GM12878 (cell line): ENCODE data around the gene REV3L. TPM values are rescaled to one million over a fixed set of nuclear protein-coding genes. Genes with fewer than 3 reads are reported as not detected.
"Not testable (repeated sequence)": the region's sequence is repeated elsewhere in the genome, so short reads cannot be mapped to it uniquely, and the experiment has no call there.

Source experiments
- ATAC-seq: fragments of 200-7000 bp; cut with Tn5 transposase; 3 replicates; pipeline ENCODE4 v1.9.1; 2020; ENCODE audit warnings: mild to moderate bottlenecking, moderate library complexity
- BruUV-seq: library from RNA; stranded (reverse); fragments of 400-500 nt; replicated peaks from 2 replicates; lab custom pipeline; 2021; lab: Mats Ljungman, UMichigan
- CTCF ChIA-PET: fragments of 300-600 bp; sonication (Branson Sonifier 250); formaldehyde crosslinking; extraction: SDS; loops from one replicate; lab custom pipeline; 2021; ENCODE audit warnings: inconsistent platforms; lab: Yijun Ruan, JAX
- POLR2A ChIA-PET: fragments of 350-600 bp; formaldehyde crosslinking; extraction: SDS; loops from one replicate; lab custom pipeline; 2021; ENCODE audit warnings: inconsistent platforms; lab: Charles Lee
- RAD21 ChIA-PET: fragments of 300-600 bp; sonication (Branson Sonifier 250); formaldehyde crosslinking; loops from one replicate; lab custom pipeline; 2023; ENCODE audit warnings: antibody characterized with exemption; ENCODE audit not compliant: unreplicated experiment; lab: Charles Lee
- SMC1A ChIA-PET: fragments of 300-600 bp; sonication (Branson Sonifier 250); formaldehyde crosslinking; loops from one replicate; lab custom pipeline; 2023; ENCODE audit not compliant: unreplicated experiment, uncharacterized antibody; lab: Charles Lee
- DNase-seq: peaks from one replicate; pipeline ENCODE4 v3.0.0-alpha.2; 2011; ENCODE audit warnings: low read depth, low spot score
- FAIRE-seq: peaks from 3 replicates; lab custom pipeline; 2011; peaks lifted over from hg19 to GRCh38; lab: Jason Lieb, UNC
- H2AFZ ChIP-seq: 2 replicates; pipeline ENCODE4 v1.6.0; 2011; ENCODE audit warnings: low read depth, low read length, control low read depth; ENCODE audit not compliant: control insufficient read depth
- H3K27ac ChIP-seq: 2 replicates; pipeline ENCODE4 v1.5.1; 2011; ENCODE audit warnings: control low read depth; ENCODE audit not compliant: control insufficient read depth, insufficient read depth
- H3K27me3 ChIP-seq, 2 experiments: replicated peaks in 1 of 2; 2 replicates each; pipeline versions ENCODE4 v1.6.0 to v1.6.1; 2011; ENCODE audit warnings: low read length in 1 of 2; ENCODE audit not compliant: control insufficient read depth in 2 of 2, insufficient read depth in 2 of 2
- H3K36me3 ChIP-seq, 2 experiments: 2 replicates each; pipeline ENCODE4 v1.5.1; 2011; ENCODE audit warnings: low read length in 1 of 2; ENCODE audit not compliant: control insufficient read depth in 2 of 2, insufficient read depth in 2 of 2
- H3K4me1 ChIP-seq: 2 replicates; pipeline ENCODE4 v1.6.1; 2011; ENCODE audit warnings: mild to moderate bottlenecking, low read length, moderate library complexity, mixed read lengths; ENCODE audit not compliant: control insufficient read depth, insufficient read depth
- H3K4me2 ChIP-seq: 2 replicates; pipeline ENCODE4 v1.6.0; 2011; ENCODE audit warnings: control low read depth; ENCODE audit not compliant: control insufficient read depth, insufficient read depth
- H3K4me3 ChIP-seq: fragments of 200-600 bp; sonication (generic); 2 replicates; pipeline ENCODE4 v1.5.1; 2016
- H3K79me2 ChIP-seq: 2 replicates; pipeline ENCODE4 v1.6.0; 2011; ENCODE audit warnings: low read length; ENCODE audit not compliant: control insufficient read depth, insufficient read depth
- H3K9ac ChIP-seq: 2 replicates; pipeline ENCODE4 v1.8.0; 2011; ENCODE audit warnings: low read length, control low read depth, mixed read lengths; ENCODE audit not compliant: control insufficient read depth, insufficient read depth
- H3K9me3 ChIP-seq: replicated peaks from 3 replicates; pipeline ENCODE4 v1.5.1; 2011; ENCODE audit warnings: mild to moderate bottlenecking, low read length; ENCODE audit not compliant: control insufficient read depth, insufficient read depth
- H4K20me1 ChIP-seq: 2 replicates; pipeline ENCODE4 v1.6.0; 2011; ENCODE audit not compliant: control insufficient read depth, insufficient read depth
- BHLHE40 ChIP-seq, 2 experiments: fragments of 450-650 bp in 1 of 2; IDR thresholded peaks; 2 replicates each; pipeline ENCODE4 v1.6.1; 2011 to 2017; ENCODE audit warnings: low read depth in 2 of 2, borderline replicate concordance in 1 of 2, improper control_type of control experiment in 1 of 2, low read length in 1 of 2, mild to moderate bottlenecking in 1 of 2
- IKZF2 ChIP-seq, 2 experiments: fragments of 450-650 bp; IDR thresholded peaks; 2 replicates each; pipeline ENCODE4 v1.6.1; 2017; ENCODE audit warnings: mild to moderate bottlenecking in 2 of 2, moderate library complexity in 2 of 2
- NBN ChIP-seq: fragments of 450-650 bp; IDR thresholded peaks from 2 replicates; pipeline ENCODE4 v1.6.1; 2016
- RAD51 ChIP-seq: fragments of 450-650 bp; IDR thresholded peaks from 2 replicates; pipeline ENCODE4 v1.6.1; 2016; ENCODE audit warnings: moderate library complexity, mild to moderate bottlenecking, inconsistent platforms
- SKIL ChIP-seq: fragments of 450-650 bp; IDR thresholded peaks from 2 replicates; pipeline ENCODE4 v1.6.1; 2017; ENCODE audit warnings: mild to moderate bottlenecking, low read depth, inconsistent platforms; ENCODE audit not compliant: poor library complexity, severe bottlenecking
- SRF ChIP-seq, 2 experiments: IDR thresholded peaks; 2 replicates each; pipeline ENCODE4 v1.6.1; 2011; ENCODE audit warnings: low read depth in 2 of 2, low read length in 2 of 2, mild to moderate bottlenecking in 1 of 2, moderate library complexity in 1 of 2
- ZNF687 ChIP-seq: fragments of 450-650 bp; IDR thresholded peaks from 2 replicates; pipeline ENCODE4 v1.6.1; 2017; ENCODE audit warnings: mild to moderate bottlenecking, moderate library complexity
- WGBS: methylation state at CpG from one replicate; pipeline ENCODE4 v1.1.6; 2016; ENCODE audit warnings: low lambda C conversion rate; ENCODE audit not compliant: insufficient replicate concordance, insufficient coverage; ENCODE audit errors: missing lambda C conversion rate; 5-methylcytosine and 5-hydroxymethylcytosine counted together
- in situ Hi-C: fragments of 300-500 bp; cut with MboI; formaldehyde crosslinking; loops from 9 replicates; pipeline ENCODE4 v1.14.3; 2018; ENCODE audit warnings: mixed read lengths
- intact Hi-C: fragments of 100-400 bp; cut with micrococcal nuclease; formaldehyde crosslinking; loops from one replicate; pipeline ENCODE4 v1.14.2; 2022; ENCODE audit not compliant: unreplicated experiment
- polyA plus RNA-seq, 11 experiments: library from polyadenylated mRNA; depleted of rRNA in 4 of 11; unstranded in 6 of 11; stranded (reverse) in 5 of 11; fragments of >200 nt; fragmentation: Nextera tagmentation in 4 of 11; fragmentation: Illumina TruSeq in 1 of 11; extraction: Ambion mirVana in 4 of 11; extraction: Trizol in 1 of 11; gene quantifications; 1 replicate in 1 of 11; 2 replicates in 10 of 11; pipeline versions ENCODE4 v1.2.1 to v1.2.3, GENCODE V29; 2011 to 2016; ENCODE audit warnings: inconsistent platforms in 2 of 11, missing spikeins in 2 of 11, low read depth in 1 of 11
- total RNA-seq, 4 experiments: library from RNA; depleted of rRNA in 3 of 4; stranded (reverse); fragments of >200 nt in 3 of 4; fragmentation: Illumina TruSeq in 1 of 4; extraction: Trizol in 1 of 4; gene quantifications; 2 replicates each; pipeline versions ENCODE4 v1.2.1 to v1.2.3, GENCODE V29; 2013 to 2021
- TF ChIP-seq, protein P1 (sequence below): fragments of 450-650 bp; IDR thresholded peaks from 2 replicates; pipeline ENCODE4 v1.6.1; 2017; ENCODE audit warnings: low read depth, mild to moderate bottlenecking, moderate library complexity
- TF ChIP-seq, protein P2 (sequence below): fragments of 450-650 bp; IDR thresholded peaks from 2 replicates; pipeline ENCODE4 v1.6.1; 2016; ENCODE audit warnings: mild to moderate bottlenecking

The REV3L gene
- total and polyA plus RNA-seq, 10 of the 15 experiments (the other 5 are each of a cell fraction or from before 2014, with no cell fraction given) = 7.6 to 33.6 (median 21.5) TPM

GRCh38 chr6:111290689-111291335 is 192.2 kb downstream of the REV3L start:
- DNase-seq = not testable (repeated sequence)
- POLR2A ChIA-PET = interaction anchor here (0.6 to 1.6 kb wide), 3 partner anchors 31 to 188 kb away, joined by 4 to 6 read pairs (median 4); no protein-coding TSS in a partner anchor
- 12% methylated on average over 5 of the region's 5 CpGs for WGBS

More at GRCh38 chr6:111290689-111291335, 192.2 kb downstream of the REV3L start:
- H3K79me2 ChIP-seq, H4K20me1 ChIP-seq, BruUV-seq, H3K9me3 ChIP-seq, H3K9ac ChIP-seq, H3K36me3 ChIP-seq, intact Hi-C loops, in situ Hi-C loops, H3K27me3 ChIP-seq, FAIRE-seq, H3K4me3 ChIP-seq: not testable (repeated sequence)
- H3K4me1 ChIP-seq = peaks cover 14% of the 10 kb centered on the region
- peak overlapping the region; percentile 34; the same call in 1 of the 2 replicates for H2AFZ ChIP-seq
- ChIA-PET RAD21 (interaction anchor here (0.5 to 2.1 kb wide), 6 partner anchors 12 to 188 kb away, joined by 3 to 12 read pairs (median 3); a partner anchor contains a TSS), CTCF (interaction anchor here (0.6 to 1.8 kb wide), 4 partner anchors 32 to 187 kb away, joined by 3 to 9 read pairs (median 3); a partner anchor contains a TSS), SMC1A (interaction anchor here (0.8 to 2.0 kb wide), 8 partner anchors 8 to 195 kb away, joined by 3 to 5 read pairs (median 4); no protein-coding TSS in a partner anchor)
- TF ChIP-seq IKZF2 (IDR thresholded peaks at IDR 0.05) (0 out of 4 replicates have a peak, but pooled peaks of 1 of the 2 experiments have one; percentile 20), RAD51 (peak; percentile 10; the same call in 1 of the 2 replicates), SKIL (peak; percentile 36), ZNF687 (peak; percentile 93), NBN (peak; percentile 48; the same call in 1 of the 2 replicates), SRF (IDR thresholded peaks at IDR 0.05; ENCODE audit: low read depth in 2 of 2, low read length in 2 of 2) (peak in 1 of 2 experiments; percentile 47; a peak in 1 of 4 replicates), BHLHE40 (IDR thresholded peaks at IDR 0.05; ENCODE audit: borderline replicate concordance in 1 of 2, low read depth in 2 of 2, low read length in 1 of 2) (peak; percentile 25 to 78; a peak in 2 of 4 replicates)
- TF ChIP-seq, protein P1, sequence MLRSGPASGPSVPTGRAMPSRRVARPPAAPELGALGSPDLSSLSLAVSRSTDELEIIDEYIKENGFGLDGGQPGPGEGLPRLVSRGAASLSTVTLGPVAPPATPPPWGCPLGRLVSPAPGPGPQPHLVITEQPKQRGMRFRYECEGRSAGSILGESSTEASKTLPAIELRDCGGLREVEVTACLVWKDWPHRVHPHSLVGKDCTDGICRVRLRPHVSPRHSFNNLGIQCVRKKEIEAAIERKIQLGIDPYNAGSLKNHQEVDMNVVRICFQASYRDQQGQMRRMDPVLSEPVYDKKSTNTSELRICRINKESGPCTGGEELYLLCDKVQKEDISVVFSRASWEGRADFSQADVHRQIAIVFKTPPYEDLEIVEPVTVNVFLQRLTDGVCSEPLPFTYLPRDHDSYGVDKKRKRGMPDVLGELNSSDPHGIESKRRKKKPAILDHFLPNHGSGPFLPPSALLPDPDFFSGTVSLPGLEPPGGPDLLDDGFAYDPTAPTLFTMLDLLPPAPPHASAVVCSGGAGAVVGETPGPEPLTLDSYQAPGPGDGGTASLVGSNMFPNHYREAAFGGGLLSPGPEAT = peak; percentile 68
- TF ChIP-seq, protein P2, sequence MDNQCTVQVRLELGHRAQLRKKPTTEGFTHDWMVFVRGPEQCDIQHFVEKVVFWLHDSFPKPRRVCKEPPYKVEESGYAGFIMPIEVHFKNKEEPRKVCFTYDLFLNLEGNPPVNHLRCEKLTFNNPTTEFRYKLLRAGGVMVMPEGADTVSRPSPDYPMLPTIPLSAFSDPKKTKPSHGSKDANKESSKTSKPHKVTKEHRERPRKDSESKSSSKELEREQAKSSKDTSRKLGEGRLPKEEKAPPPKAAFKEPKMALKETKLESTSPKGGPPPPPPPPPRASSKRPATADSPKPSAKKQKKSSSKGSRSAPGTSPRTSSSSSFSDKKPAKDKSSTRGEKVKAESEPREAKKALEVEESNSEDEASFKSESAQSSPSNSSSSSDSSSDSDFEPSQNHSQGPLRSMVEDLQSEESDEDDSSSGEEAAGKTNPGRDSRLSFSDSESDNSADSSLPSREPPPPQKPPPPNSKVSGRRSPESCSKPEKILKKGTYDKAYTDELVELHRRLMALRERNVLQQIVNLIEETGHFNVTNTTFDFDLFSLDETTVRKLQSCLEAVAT = 0 out of 2 replicates have a peak, but pooled peaks have one; percentile 32
- H3K4me2 ChIP-seq = peak overlapping the region; percentile 30; the same call in 1 of the 2 replicates
- peak; percentile 93 for ATAC-seq
- peak overlapping the region; percentile 53; the same call in 1 of the 2 replicates for H3K27ac ChIP-seq
